K562 (cell line): ENCODE measurements around the gene LZTR1. TPM values are rescaled to one million over a fixed set of nuclear protein-coding genes. Genes with fewer than 3 reads are reported as not detected.

Experiments used
- BHLHE40 ChIP-seq: IDR thresholded peaks from 2 replicates; pipeline ENCODE4 v1.6.1; 2011; ENCODE audit warnings: low read length, improper control_type of control experiment
- BRCA1 ChIP-seq, 2 experiments: fragments of 450-650 bp in 1 of 2; sonication (generic) in 1 of 2; formaldehyde crosslinking in 1 of 2; IDR thresholded peaks; 2 replicates each; pipeline versions ENCODE4 v1.5.0 to v1.6.1; 2017 to 2020; ENCODE audit warnings: mild to moderate bottlenecking in 1 of 2, missing genetic modification reagents in 1 of 2
- CCNT2 ChIP-seq: IDR thresholded peaks from 2 replicates; pipeline ENCODE4 v1.6.1; 2011; ENCODE audit warnings: borderline replicate concordance, low read depth, mild to moderate bottlenecking, moderate library complexity, mixed read lengths, low read length; ENCODE audit not compliant: insufficient read length; ENCODE audit errors: extremely low read depth
- CHD7 ChIP-seq: fragments of 200-600 bp; sonication (generic); IDR thresholded peaks from one replicate; pipeline ENCODE4 v1.6.1; 2012; ENCODE audit warnings: mild to moderate bottlenecking, low read depth, low read length, inconsistent platforms
- ETV5 ChIP-seq: sonication (generic); formaldehyde crosslinking; IDR thresholded peaks from 2 replicates; pipeline ENCODE4 v1.4.0; 2020; ENCODE audit warnings: low read depth, mild to moderate bottlenecking, missing genetic modification reagents
- FOXA3 ChIP-seq, 2 experiments: fragments of 450-650 bp in 1 of 2; sonication (generic) in 1 of 2; formaldehyde crosslinking; IDR thresholded peaks in 1 of 2; conservative IDR thresholded peaks in 1 of 2; 2 replicates each; pipeline versions ENCODE4 v1.4.0 to v1.8.0; 2020 to 2022; ENCODE audit warnings: mild to moderate bottlenecking in 2 of 2, missing genetic modification reagents in 1 of 2
- HDAC6 ChIP-seq: IDR thresholded peaks from 2 replicates; pipeline ENCODE4 v1.6.1; 2012; ENCODE audit warnings: low read depth, mild to moderate bottlenecking, control low read depth, inconsistent platforms, low read length, moderate library complexity
- HDAC8 ChIP-seq: fragments of 450-650 bp; IDR thresholded peaks from 2 replicates; pipeline ENCODE4 v1.6.1; 2016; ENCODE audit warnings: mild to moderate bottlenecking, missing genetic modification characterization, moderate library complexity, missing compliant biosample characterization
- HMG20B ChIP-seq: fragments of 250-450 bp; sonication (Bioruptor Pico); IDR thresholded peaks from 2 replicates; pipeline ENCODE4 v1.5.0; 2021; ENCODE audit warnings: mild to moderate bottlenecking
- KAT7 ChIP-seq: sonication (generic); formaldehyde crosslinking; IDR thresholded peaks from 2 replicates; pipeline ENCODE4 v1.8.0; 2022; ENCODE audit warnings: missing genetic modification reagents, mild to moderate bottlenecking, borderline replicate concordance
- KDM5B ChIP-seq: fragments of 200-600 bp; sonication (generic); IDR thresholded peaks from 2 replicates; pipeline ENCODE4 v1.6.1; 2012; ENCODE audit warnings: low read depth, mild to moderate bottlenecking, moderate library complexity, low read length, control low read depth, inconsistent platforms; ENCODE audit not compliant: insufficient replicate concordance
- NFE2L1 ChIP-seq: fragments of 450-650 bp; IDR thresholded peaks from 2 replicates; pipeline ENCODE4 v1.6.1; 2016; ENCODE audit warnings: missing genetic modification characterization, low read depth, mild to moderate bottlenecking, missing compliant biosample characterization, moderate library complexity, borderline replicate concordance
- NFRKB ChIP-seq: fragments of 450-650 bp; IDR thresholded peaks from 2 replicates; pipeline ENCODE4 v1.6.1; 2016; ENCODE audit warnings: low read depth
- NFYB ChIP-seq: IDR thresholded peaks from 2 replicates; pipeline ENCODE4 v1.6.1; 2011; ENCODE audit warnings: mild to moderate bottlenecking, moderate library complexity; ENCODE audit not compliant: insufficient read length; ENCODE audit errors: extremely low read depth
- PHTF2 ChIP-seq: fragments of 250-450 bp; sonication (Bioruptor Pico); IDR thresholded peaks from 2 replicates; pipeline ENCODE4 v1.5.0; 2021; ENCODE audit warnings: mild to moderate bottlenecking
- TEAD4 ChIP-seq, 2 experiments: sonication (generic) in 1 of 2; formaldehyde crosslinking in 1 of 2; IDR thresholded peaks; 2 replicates each; pipeline versions ENCODE4 v1.6.1 to v1.8.0; 2012 to 2022; ENCODE audit warnings: borderline replicate concordance in 1 of 2, inconsistent platforms in 1 of 2, low read length in 1 of 2, mild to moderate bottlenecking in 1 of 2, missing genetic modification reagents in 1 of 2
- ZNF197 ChIP-seq: fragments of 200-800 bp; sonication (Bioruptor generic); IDR thresholded peaks from 2 replicates; pipeline ENCODE4 v1.6.1; 2016; ENCODE audit warnings: low read depth, missing genetic modification characterization, missing compliant biosample characterization
- polyA plus RNA-seq, 8 experiments: library from polyadenylated mRNA; depleted of rRNA in 4 of 8; stranded (reverse) in 5 of 8; unstranded in 3 of 8; fragments of >200 nt; fragmentation: Nextera tagmentation in 2 of 8; fragmentation: Illumina TruSeq in 1 of 8; extraction: Ambion mirVana in 2 of 8; extraction: Trizol in 1 of 8; gene quantifications; 2 replicates each; pipeline versions ENCODE4 v1.2.1 to v1.2.3, GENCODE V29; 2011 to 2014; ENCODE audit warnings: inconsistent platforms in 1 of 8, missing spikeins in 1 of 8
- total RNA-seq, 7 experiments: library from RNA; depleted of rRNA in 6 of 7; stranded (reverse); fragments of >200 nt in 6 of 7; fragmentation: Illumina TruSeq in 2 of 7; extraction: Trizol in 2 of 7; gene quantifications; 2 replicates each; pipeline versions ENCODE4 v1.2.1 to v1.2.3, GENCODE V29; 2011 to 2021; ENCODE audit warnings: low replicate concordance in 1 of 7

The LZTR1 gene
- total and polyA plus RNA-seq, 9 of the 15 experiments (the other 6 are each of a cell fraction or from before 2014, with no cell fraction given) = 2.2 to 135 (median 63.0) TPM

- TF ChIP-seq TEAD4 (IDR thresholded peaks at IDR 0.05; ENCODE audit: low read length) (0 out of 2 replicates have a peak, but pooled peaks have one; percentile 10), TEAD4 (CRISPR knock-in tag; IDR thresholded peaks at IDR 0.05; ENCODE audit: borderline replicate concordance) (no peak), ETV5 (CRISPR knock-in tag) (peak; percentile 34; the same call in 1 of the 2 replicates), HMG20B (CRISPR knock-in tag) (no peak), BHLHE40 (no peak), HDAC6 (0 out of 2 replicates have a peak, but pooled peaks have one; percentile 63), CHD7 (peak; percentile 70), BRCA1 (IDR thresholded peaks at IDR 0.05) (no peak), BRCA1 (CRISPR knock-in tag; IDR thresholded peaks at IDR 0.05) (0 out of 2 replicates have a peak, but pooled peaks have one; percentile 88), PHTF2 (CRISPR knock-in tag) (no peak), FOXA3 (CRISPR knock-in tag; conservative IDR thresholded peaks at IDR 0.05 in 1 of 2, IDR thresholded peaks at IDR 0.05 in 1 of 2) (0 out of 4 replicates have a peak, but pooled peaks of 1 of the 2 experiments have one; percentile 29), ZNF197 (no peak), NFRKB (no peak), HDAC8 (tag) (no peak), CCNT2 (no peak), NFYB (no peak), KDM5B (peak; percentile 51), NFE2L1 (tag) (no peak), KAT7 (CRISPR knock-in tag) (no peak)
Observed at GRCh38 chr22:20951932-20952380, 30.1 kb upstream of the LZTR1 start (continued).
